Kidney tubule cell (primary cell): ENCODE results near the gene SLC6A17.

ENCODE experiments used
- DNase-seq: peaks from one replicate; pipeline ENCODE4 v3.0.0-alpha.2; 2018; ENCODE audit warnings: low spot score

The SLC6A17 gene

GRCh38 chr1:110150330-110151174, at the start of gene SLC6A17:
SLC6A17 (plus strand) TSS chr1:110150494; CDS start chr1:110166930, 16,436 bp downstream.
- DNase-seq: peak; percentile 80

- no peak for DNase-seq
Observed at GRCh38 chr1:110102081-110102480, 48.2 kb upstream of the SLC6A17 start.

GRCh38 chr1:110106013-110106941, 44.0 kb upstream of the SLC6A17 start:
- DNase-seq: peak; percentile 70

- no peak for DNase-seq
Observed at GRCh38 chr1:110107867-110108469, 42.3 kb upstream of the SLC6A17 start.

GRCh38 chr1:110111081-110111480, 39.2 kb upstream of the SLC6A17 start:
- DNase-seq: no peak

- DNase-seq: no peak
Observed at GRCh38 chr1:110112143-110112542, 38.2 kb upstream of the SLC6A17 start, which contains the start of gene UBL4B. UBL4B (plus strand) TSS chr1:110112443; CDS start chr1:110112535, 92 bp downstream.

- no peak for DNase-seq
Observed at GRCh38 chr1:110112656-110113055, 37.6 kb upstream of the SLC6A17 start.

GRCh38 chr1:110113551-110113950, 36.7 kb upstream of the SLC6A17 start:
- no peak for DNase-seq

GRCh38 chr1:110114173-110114572, 36.1 kb upstream of the SLC6A17 start:
- no peak for DNase-seq

- no peak for DNase-seq
Observed at GRCh38 chr1:110114784-110115183, 35.5 kb upstream of the SLC6A17 start.

GRCh38 chr1:110118636-110119396, 31.5 kb upstream of the SLC6A17 start:
- peak; percentile 70 for DNase-seq

GRCh38 chr1:110119843-110120242, 30.5 kb upstream of the SLC6A17 start:
- DNase-seq: no peak

- DNase-seq: no peak
Observed at GRCh38 chr1:110120960-110121561, 29.2 kb upstream of the SLC6A17 start.

GRCh38 chr1:110123224-110123623, 27.1 kb upstream of the SLC6A17 start:
- no peak for DNase-seq

- no peak for DNase-seq
Observed at GRCh38 chr1:110125810-110126209, 24.5 kb upstream of the SLC6A17 start.

GRCh38 chr1:110130113-110130591, 20.1 kb upstream of the SLC6A17 start:
- no peak for DNase-seq

GRCh38 chr1:110130989-110131388, 19.3 kb upstream of the SLC6A17 start:
- DNase-seq: no peak

GRCh38 chr1:110132682-110133081, 17.6 kb upstream of the SLC6A17 start:
- DNase-seq: no peak

GRCh38 chr1:110133436-110133835, 16.9 kb upstream of the SLC6A17 start:
- no peak for DNase-seq

- DNase-seq: no peak
Observed at GRCh38 chr1:110134050-110134595, 16.2 kb upstream of the SLC6A17 start.

- no peak for DNase-seq
Observed at GRCh38 chr1:110135246-110135645, 15.0 kb upstream of the SLC6A17 start.
